GM23338 (cell line): Measurements from ENCODE around the gene CCSER2. TPM values are rescaled to one million over a fixed set of nuclear protein-coding genes. Genes with fewer than 3 reads are reported as not detected.

Experiments
- ATAC-seq: fragments of 200-7000 bp; cut with Tn5 transposase; 3 replicates; pipeline ENCODE4 v1.9.1; 2020
- DNase-seq: peaks from one replicate; pipeline ENCODE4 v3.0.0-alpha.2; 2015; ENCODE audit warnings: low spot score
- H2AFZ ChIP-seq: fragments of 200-600 bp; sonication (generic); 2 replicates; pipeline ENCODE4 v1.8.0; 2016; ENCODE audit warnings: antibody characterized with exemption, mild to moderate bottlenecking, moderate library complexity
- H3F3A ChIP-seq: fragments of 200-600 bp; sonication (generic); replicated peaks from 2 replicates; pipeline ENCODE4 v1.8.0; 2017; ENCODE audit warnings: antibody characterized with exemption, mixed run types, low read depth
- H3K27ac ChIP-seq: fragments of 200-600 bp; sonication (generic); 2 replicates; pipeline ENCODE4 v1.6.1; 2016; ENCODE audit warnings: low read depth
- H3K27me3 ChIP-seq: fragments of 200-600 bp; sonication (generic); 2 replicates; pipeline ENCODE4 v1.8.0; 2016; ENCODE audit warnings: mild to moderate bottlenecking, mixed run types, moderate library complexity; ENCODE audit not compliant: insufficient read depth
- H3K36me3 ChIP-seq: fragments of 200-600 bp; sonication (generic); 2 replicates; pipeline ENCODE4 v1.8.0; 2016; ENCODE audit warnings: mild to moderate bottlenecking; ENCODE audit not compliant: insufficient read depth
- H3K4me1 ChIP-seq: fragments of 200-600 bp; sonication (generic); 2 replicates; pipeline ENCODE4 v1.8.0; 2016; ENCODE audit warnings: mild to moderate bottlenecking, moderate library complexity; ENCODE audit not compliant: insufficient read depth
- H3K4me2 ChIP-seq: fragments of 200-600 bp; sonication (generic); 2 replicates; pipeline ENCODE4 v1.7.1; 2017; ENCODE audit warnings: mixed run types
- H3K4me3 ChIP-seq: fragments of 200-600 bp; sonication (generic); 2 replicates; pipeline ENCODE4 v1.6.1; 2016; ENCODE audit warnings: mixed run types
- H3K79me2 ChIP-seq: fragments of 200-600 bp; sonication (generic); replicated peaks from 2 replicates; pipeline ENCODE4 v1.8.0; 2017; ENCODE audit warnings: mild to moderate bottlenecking; ENCODE audit not compliant: insufficient read depth
- H3K9me2 ChIP-seq: fragments of 200-600 bp; sonication (generic); 2 replicates; pipeline ENCODE4 v1.8.0; 2017; ENCODE audit not compliant: insufficient read depth
- H4K20me1 ChIP-seq: fragments of 200-600 bp; sonication (generic); replicated peaks from 2 replicates; pipeline ENCODE4 v1.8.0; 2017; ENCODE audit warnings: mild to moderate bottlenecking; ENCODE audit not compliant: insufficient read depth
- H3K27ac Mint-ChIP-seq: 2 replicates; pipeline ENCODE4 v1.8.0; 2020; ENCODE audit warnings: inconsistent platforms, mild to moderate bottlenecking, moderate library complexity, mixed read lengths
- H3K27me3 Mint-ChIP-seq: 3 replicates; pipeline ENCODE4 v1.8.0; 2022; ENCODE audit warnings: low read depth, mild to moderate bottlenecking, moderate library complexity, mixed read lengths, inconsistent platforms; ENCODE audit not compliant: insufficient read depth, poor library complexity
- H3K36me3 Mint-ChIP-seq: 3 replicates; pipeline ENCODE4 v1.8.0; 2021; ENCODE audit warnings: low read depth, mild to moderate bottlenecking, inconsistent platforms, moderate library complexity, mixed read lengths
- H3K4me1 Mint-ChIP-seq: 3 replicates; pipeline ENCODE4 v1.8.0; 2020; ENCODE audit warnings: mild to moderate bottlenecking, inconsistent platforms, mixed read lengths
- H3K4me3 Mint-ChIP-seq: 3 replicates; pipeline ENCODE4 v1.8.0; 2021; ENCODE audit warnings: moderate library complexity, mild to moderate bottlenecking, inconsistent platforms, mixed read lengths
- H3K9me3 Mint-ChIP-seq: 3 replicates; pipeline ENCODE4 v1.8.0; 2020; ENCODE audit warnings: moderate library complexity, mild to moderate bottlenecking, inconsistent platforms, mixed read lengths
- CREB1 ChIP-seq: fragments of 250-450 bp; sonication (Bioruptor Pico); IDR thresholded peaks from 2 replicates; pipeline ENCODE4 v1.5.0; 2020; ENCODE audit warnings: low read depth, mild to moderate bottlenecking, moderate library complexity
- CTCF ChIP-seq, 2 experiments: fragments of 200-600 bp in 1 of 2; sonication (generic) in 1 of 2; conservative IDR thresholded peaks; 2 replicates each; pipeline versions ENCODE4 v1.5.1 to v1.6.1; 2016 to 2017; ENCODE audit warnings: antibody characterized with exemption in 2 of 2, low read depth in 2 of 2, mild to moderate bottlenecking in 2 of 2, moderate library complexity in 1 of 2
- EZH2 ChIP-seq: fragments of 200-600 bp; sonication (generic); IDR thresholded peaks from one replicate; pipeline ENCODE4 v1.8.0; 2017; ENCODE audit warnings: antibody characterized with exemption, mild to moderate bottlenecking, low read depth; ENCODE audit not compliant: unreplicated experiment
- JUNB ChIP-seq: IDR thresholded peaks from one replicate; pipeline ENCODE4 v1.6.1; 2016; ENCODE audit warnings: antibody characterized with exemption; ENCODE audit not compliant: unreplicated experiment
- NANOG ChIP-seq: IDR thresholded peaks from 2 replicates; pipeline ENCODE4 v1.6.1; 2016; ENCODE audit warnings: antibody characterized with exemption, borderline replicate concordance
- POLR2AphosphoS5 ChIP-seq: IDR thresholded peaks from 2 replicates; pipeline ENCODE4 v1.6.1; 2016; ENCODE audit warnings: antibody characterized with exemption, low read depth
- STAT1 ChIP-seq: IDR thresholded peaks from one replicate; pipeline ENCODE4 v1.6.1; 2016; ENCODE audit warnings: antibody characterized with exemption; ENCODE audit not compliant: unreplicated experiment
- ZNF331 ChIP-seq: fragments of 250-450 bp; sonication (Bioruptor Pico); IDR thresholded peaks from 2 replicates; pipeline ENCODE4 v1.5.0; 2020; ENCODE audit warnings: low read depth, mild to moderate bottlenecking, moderate library complexity
- polyA plus RNA-seq: library from polyadenylated mRNA; unstranded; fragments of >200 nt; fragmentation: Nextera tagmentation; extraction: Ambion mirVana; gene quantifications from 2 replicates; pipeline ENCODE4 v1.2.1, GENCODE V29; 2016
- total RNA-seq: library from RNA; depleted of rRNA; stranded (reverse); fragments of >200 nt; shearing (Covaris generic); gene quantifications from 2 replicates; pipeline ENCODE4 v1.2.3, GENCODE V29; 2014
- TF ChIP-seq, protein P1 (sequence below): IDR thresholded peaks from one replicate; pipeline ENCODE4 v1.6.1; 2018; ENCODE audit warnings: antibody characterized with exemption; ENCODE audit not compliant: unreplicated experiment
- TF ChIP-seq, protein P2 (sequence below): fragments of 250-450 bp; sonication (Bioruptor Pico); IDR thresholded peaks from 2 replicates; pipeline ENCODE4 v1.5.0; 2020; ENCODE audit warnings: mild to moderate bottlenecking, moderate library complexity

Gene CCSER2
- total and polyA plus RNA-seq, 2 experiments from 2014 or later, result 30.6 to 37.2 TPM

DNA sequence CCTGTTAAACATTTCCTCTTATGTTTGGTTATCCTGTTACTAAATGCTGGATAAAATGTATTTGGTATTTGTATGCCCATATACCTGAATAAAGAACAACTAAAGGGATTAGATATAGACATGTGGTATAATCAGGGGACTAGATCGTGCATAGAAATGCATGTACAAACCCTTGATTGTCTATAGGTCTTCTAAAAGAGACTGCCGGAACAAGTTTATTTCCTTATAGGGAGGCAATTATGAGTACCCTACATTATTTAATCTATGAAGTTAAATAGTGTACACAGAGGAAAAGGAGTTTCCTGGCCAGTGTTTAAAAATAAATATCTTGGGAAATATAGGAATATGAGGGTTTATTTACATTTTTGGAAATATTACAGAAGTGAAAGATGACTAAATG, 44.6 kb downstream of the CCSER2 start (continued):
- TF ChIP-seq, protein P1, sequence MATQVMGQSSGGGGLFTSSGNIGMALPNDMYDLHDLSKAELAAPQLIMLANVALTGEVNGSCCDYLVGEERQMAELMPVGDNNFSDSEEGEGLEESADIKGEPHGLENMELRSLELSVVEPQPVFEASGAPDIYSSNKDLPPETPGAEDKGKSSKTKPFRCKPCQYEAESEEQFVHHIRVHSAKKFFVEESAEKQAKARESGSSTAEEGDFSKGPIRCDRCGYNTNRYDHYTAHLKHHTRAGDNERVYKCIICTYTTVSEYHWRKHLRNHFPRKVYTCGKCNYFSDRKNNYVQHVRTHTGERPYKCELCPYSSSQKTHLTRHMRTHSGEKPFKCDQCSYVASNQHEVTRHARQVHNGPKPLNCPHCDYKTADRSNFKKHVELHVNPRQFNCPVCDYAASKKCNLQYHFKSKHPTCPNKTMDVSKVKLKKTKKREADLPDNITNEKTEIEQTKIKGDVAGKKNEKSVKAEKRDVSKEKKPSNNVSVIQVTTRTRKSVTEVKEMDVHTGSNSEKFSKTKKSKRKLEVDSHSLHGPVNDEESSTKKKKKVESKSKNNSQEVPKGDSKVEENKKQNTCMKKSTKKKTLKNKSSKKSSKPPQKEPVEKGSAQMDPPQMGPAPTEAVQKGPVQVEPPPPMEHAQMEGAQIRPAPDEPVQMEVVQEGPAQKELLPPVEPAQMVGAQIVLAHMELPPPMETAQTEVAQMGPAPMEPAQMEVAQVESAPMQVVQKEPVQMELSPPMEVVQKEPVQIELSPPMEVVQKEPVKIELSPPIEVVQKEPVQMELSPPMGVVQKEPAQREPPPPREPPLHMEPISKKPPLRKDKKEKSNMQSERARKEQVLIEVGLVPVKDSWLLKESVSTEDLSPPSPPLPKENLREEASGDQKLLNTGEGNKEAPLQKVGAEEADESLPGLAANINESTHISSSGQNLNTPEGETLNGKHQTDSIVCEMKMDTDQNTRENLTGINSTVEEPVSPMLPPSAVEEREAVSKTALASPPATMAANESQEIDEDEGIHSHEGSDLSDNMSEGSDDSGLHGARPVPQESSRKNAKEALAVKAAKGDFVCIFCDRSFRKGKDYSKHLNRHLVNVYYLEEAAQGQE, result no peak
- TF ChIP-seq NANOG, result no peak

- Mint-ChIP-seq H3K36me3 (peaks cover 8% of the 10 kb centered on the region; the same call in 2 of the 3 replicates), H3K4me3 (no peak overlapping the region), H3K27ac (no peak overlapping the region), H3K4me1 (no peaks in the 10 kb centered on the region), H3K9me3 (no peaks in the 10 kb centered on the region), H3K27me3 (peaks cover 2% of the 10 kb centered on the region)
- H3K36me3 ChIP-seq, result no peaks in the 10 kb centered on the region; the same call in 1 of the 2 replicates
- no peak overlapping the region for H3K27ac ChIP-seq
- no peak overlapping the region for H3K4me3 ChIP-seq
- H2AFZ ChIP-seq, result no peak overlapping the region
- DNase-seq, result no peak
- ATAC-seq, result no peak
- no peaks in the 10 kb centered on the region for H3K27me3 ChIP-seq
- H3K4me1 ChIP-seq, result no peaks in the 10 kb centered on the region
- no peak overlapping the region for H3K4me2 ChIP-seq
- 0 out of 2 replicates have a peak, but pooled peaks cover 8% of the 10 kb centered on the region for H4K20me1 ChIP-seq
- H3K9me2 ChIP-seq, result no peaks in the 10 kb centered on the region
- peaks cover 42% of the 10 kb centered on the region for H3K79me2 ChIP-seq
- H3F3A ChIP-seq, result no peaks in the 10 kb centered on the region
- TF ChIP-seq STAT1, result no peak
- TF ChIP-seq, protein P2, sequence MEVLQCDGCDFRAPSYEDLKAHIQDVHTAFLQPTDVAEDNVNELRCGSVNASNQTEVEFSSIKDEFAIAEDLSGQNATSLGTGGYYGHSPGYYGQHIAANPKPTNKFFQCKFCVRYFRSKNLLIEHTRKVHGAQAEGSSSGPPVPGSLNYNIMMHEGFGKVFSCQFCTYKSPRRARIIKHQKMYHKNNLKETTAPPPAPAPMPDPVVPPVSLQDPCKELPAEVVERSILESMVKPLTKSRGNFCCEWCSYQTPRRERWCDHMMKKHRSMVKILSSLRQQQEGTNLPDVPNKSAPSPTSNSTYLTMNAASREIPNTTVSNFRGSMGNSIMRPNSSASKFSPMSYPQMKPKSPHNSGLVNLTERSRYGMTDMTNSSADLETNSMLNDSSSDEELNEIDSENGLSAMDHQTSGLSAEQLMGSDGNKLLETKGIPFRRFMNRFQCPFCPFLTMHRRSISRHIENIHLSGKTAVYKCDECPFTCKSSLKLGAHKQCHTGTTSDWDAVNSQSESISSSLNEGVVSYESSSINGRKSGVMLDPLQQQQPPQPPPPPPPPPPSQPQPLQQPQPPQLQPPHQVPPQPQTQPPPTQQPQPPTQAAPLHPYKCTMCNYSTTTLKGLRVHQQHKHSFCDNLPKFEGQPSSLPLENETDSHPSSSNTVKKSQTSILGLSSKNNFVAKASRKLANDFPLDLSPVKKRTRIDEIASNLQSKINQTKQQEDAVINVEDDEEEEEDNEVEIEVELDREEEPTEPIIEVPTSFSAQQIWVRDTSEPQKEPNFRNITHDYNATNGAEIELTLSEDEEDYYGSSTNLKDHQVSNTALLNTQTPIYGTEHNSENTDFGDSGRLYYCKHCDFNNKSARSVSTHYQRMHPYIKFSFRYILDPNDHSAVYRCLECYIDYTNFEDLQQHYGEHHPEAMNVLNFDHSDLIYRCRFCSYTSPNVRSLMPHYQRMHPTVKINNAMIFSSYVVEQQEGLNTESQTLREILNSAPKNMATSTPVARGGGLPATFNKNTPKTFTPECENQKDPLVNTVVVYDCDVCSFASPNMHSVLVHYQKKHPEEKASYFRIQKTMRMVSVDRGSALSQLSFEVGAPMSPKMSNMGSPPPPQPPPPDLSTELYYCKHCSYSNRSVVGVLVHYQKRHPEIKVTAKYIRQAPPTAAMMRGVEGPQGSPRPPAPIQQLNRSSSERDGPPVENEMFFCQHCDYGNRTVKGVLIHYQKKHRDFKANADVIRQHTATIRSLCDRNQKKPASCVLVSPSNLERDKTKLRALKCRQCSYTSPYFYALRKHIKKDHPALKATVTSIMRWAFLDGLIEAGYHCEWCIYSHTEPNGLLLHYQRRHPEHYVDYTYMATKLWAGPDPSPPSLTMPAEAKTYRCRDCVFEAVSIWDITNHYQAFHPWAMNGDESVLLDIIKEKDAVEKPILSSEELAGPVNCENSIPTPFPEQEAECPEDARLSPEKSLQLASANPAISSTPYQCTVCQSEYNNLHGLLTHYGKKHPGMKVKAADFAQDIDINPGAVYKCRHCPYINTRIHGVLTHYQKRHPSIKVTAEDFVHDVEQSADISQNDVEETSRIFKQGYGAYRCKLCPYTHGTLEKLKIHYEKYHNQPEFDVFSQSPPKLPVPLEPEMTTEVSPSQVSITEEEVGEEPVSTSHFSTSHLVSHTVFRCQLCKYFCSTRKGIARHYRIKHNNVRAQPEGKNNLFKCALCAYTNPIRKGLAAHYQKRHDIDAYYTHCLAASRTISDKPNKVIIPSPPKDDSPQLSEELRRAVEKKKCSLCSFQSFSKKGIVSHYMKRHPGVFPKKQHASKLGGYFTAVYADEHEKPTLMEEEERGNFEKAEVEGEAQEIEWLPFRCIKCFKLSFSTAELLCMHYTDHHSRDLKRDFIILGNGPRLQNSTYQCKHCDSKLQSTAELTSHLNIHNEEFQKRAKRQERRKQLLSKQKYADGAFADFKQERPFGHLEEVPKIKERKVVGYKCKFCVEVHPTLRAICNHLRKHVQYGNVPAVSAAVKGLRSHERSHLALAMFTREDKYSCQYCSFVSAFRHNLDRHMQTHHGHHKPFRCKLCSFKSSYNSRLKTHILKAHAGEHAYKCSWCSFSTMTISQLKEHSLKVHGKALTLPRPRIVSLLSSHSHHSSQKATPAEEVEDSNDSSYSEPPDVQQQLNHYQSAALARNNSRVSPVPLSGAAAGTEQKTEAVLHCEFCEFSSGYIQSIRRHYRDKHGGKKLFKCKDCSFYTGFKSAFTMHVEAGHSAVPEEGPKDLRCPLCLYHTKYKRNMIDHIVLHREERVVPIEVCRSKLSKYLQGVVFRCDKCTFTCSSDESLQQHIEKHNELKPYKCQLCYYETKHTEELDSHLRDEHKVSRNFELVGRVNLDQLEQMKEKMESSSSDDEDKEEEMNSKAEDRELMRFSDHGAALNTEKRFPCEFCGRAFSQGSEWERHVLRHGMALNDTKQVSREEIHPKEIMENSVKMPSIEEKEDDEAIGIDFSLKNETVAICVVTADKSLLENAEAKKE, result no peak
- TF ChIP-seq EZH2, result no peak
- TF ChIP-seq, protein P1, result no peak
- no peak for TF ChIP-seq POLR2AphosphoS5
- TF ChIP-seq ZNF331 (CRISPR knock-in tag), result no peak
- TF ChIP-seq JUNB, result no peak
- TF ChIP-seq CTCF (conservative IDR thresholded peaks at IDR 0.05; ENCODE audit: low read depth in 2 of 2), result no peak
- no peak for TF ChIP-seq CREB1
- TF ChIP-seq NANOG, result no peak
Measured at GRCh38 chr10:84374455-84374854, 46.1 kb downstream of the CCSER2 start.
